Measurements from ENCODE around the gene SLC9A3.

GRCh38 chr5:511476-511875, 12.8 kb downstream of the SLC9A3 start:
- TF ChIP-seq CTCF (IDR thresholded peaks at IDR 0.05) (no peak), POLR2A (IDR thresholded peaks at IDR 0.05) (no peak)

Measured in esophagus squamous epithelium (tissue), 4 donors.